Fibroblast of the conjunctiva (primary cell): Measurements from ENCODE around the gene USP12.
A peak's percentile ranks its signal among the peaks of the same experiment; 100 is the strongest.

Experiments used
- DNase-seq: peaks from one replicate; pipeline ENCODE4 v3.0.0-alpha.2; 2010; ENCODE audit warnings: low read depth

Gene USP12

DNA sequence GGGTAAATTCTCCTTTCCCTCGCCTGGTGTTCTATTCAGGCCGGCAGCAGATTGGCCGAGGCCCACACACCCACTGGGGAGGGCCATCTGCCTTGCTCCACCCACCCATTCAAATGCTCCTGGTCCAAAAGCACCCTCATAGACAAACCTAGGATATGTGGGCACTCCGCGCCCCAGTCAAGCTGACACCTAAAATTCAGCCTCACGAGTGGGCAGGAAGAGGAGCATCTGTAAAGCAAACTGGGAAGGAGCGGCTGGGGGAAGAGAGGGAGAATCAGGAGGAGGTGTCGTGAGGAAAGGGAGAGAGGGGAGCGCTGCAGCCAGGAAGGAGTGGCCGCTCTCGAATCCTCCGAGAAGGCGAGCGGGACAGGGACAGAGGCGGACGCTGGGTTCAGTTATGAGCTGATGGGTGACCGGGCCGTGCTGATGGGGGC lies 136.9 kb downstream of the USP12 start:
- DNase-seq: no peak

- no peak for DNase-seq
Observed at GRCh38 chr13:27028683-27029480, 142.7 kb downstream of the USP12 start.

DNA sequence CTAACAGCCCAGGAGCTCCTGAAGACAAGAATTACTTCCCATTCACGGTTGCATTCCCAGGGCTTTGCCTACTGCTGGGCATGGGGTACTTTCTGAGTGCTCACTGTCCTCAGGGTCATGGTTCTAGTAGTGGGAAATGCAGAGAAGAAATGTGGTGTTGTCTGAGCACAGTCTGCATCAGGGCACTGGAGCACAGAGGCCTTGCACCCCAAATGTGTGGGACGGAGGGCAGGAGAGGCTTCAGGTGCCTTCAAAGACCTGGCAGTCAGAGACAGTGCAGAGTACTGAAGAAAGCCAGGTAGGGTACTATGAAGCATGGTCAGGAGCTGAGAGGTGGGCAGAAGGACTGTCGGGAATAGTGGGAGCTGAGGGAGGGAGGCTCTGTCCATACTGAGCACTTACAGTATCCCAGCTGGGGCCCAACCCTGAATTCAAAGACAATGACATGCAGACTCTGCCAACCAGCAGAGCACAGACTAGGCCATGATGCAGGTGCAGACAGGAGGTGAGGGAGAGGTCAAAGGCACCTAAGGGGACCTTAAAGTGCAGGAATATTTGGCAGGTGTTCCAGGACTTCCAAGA lies 144.4 kb downstream of the USP12 start:
- DNase-seq: no peak

- DNase-seq: no peak
Observed at GRCh38 chr13:27026396-27026795, 145.2 kb downstream of the USP12 start.

- DNase-seq: no peak
Observed at GRCh38 chr13:27024776-27025492, 146.7 kb downstream of the USP12 start.

GRCh38 chr13:27024074-27024461 lies 147.5 kb downstream of the USP12 start:
- DNase-seq: no peak

GRCh38 chr13:27023385-27024073 lies 148.1 kb downstream of the USP12 start:
- no peak for DNase-seq

GRCh38 chr13:27022571-27023311 lies 148.9 kb downstream of the USP12 start:
- peak; percentile 9 for DNase-seq

DNA sequence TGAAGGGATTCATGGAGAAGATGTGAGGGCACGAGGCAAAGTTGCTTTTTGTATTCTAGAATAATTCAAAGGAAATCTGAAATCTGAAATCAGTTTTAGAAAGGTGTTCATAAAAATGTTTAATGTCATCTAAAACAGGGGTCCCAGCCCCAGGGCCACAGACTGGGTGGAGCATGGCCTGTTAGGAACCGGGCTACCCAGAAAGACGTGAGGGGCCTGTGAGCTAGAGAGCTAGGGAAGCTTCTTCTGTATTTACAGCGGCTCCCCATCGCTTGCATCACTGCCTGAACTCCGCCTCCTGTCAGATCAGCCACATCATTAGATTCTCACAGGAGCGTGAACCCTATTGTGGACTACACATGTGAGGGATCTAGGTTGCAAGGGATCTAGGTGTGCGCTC lies 151.2 kb downstream of the USP12 start:
- DNase-seq: no peak

GRCh38 chr13:27018882-27019281 lies 152.7 kb downstream of the USP12 start:
- DNase-seq: no peak

- DNase-seq: no peak
Observed at GRCh38 chr13:27018344-27018861, 153.2 kb downstream of the USP12 start.

DNA sequence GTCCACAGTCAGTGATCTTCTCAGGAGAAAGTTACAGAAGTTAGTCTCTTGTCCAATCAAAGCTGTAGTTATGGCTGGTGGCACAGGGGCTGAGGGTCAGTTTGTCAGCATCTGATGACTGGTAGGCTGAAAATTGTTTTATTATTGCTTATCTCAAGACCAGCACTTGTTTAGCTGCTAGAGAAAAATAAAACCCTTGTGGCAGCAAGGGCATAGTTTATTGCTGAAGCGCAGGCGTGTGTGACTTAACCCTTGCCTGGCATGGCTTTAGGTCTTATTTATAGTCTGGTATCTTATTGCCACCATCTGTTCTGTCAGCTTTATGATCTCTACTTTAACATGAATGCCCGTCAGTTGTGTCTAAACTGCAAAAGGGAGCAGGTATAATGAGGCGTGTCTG lies 154.7 kb downstream of the USP12 start:
- DNase-seq: no peak
